Neural cell (in vitro differentiated cells): Measurements from ENCODE around the gene ANXA2. TPM values are rescaled to one million over a fixed set of nuclear protein-coding genes. Genes with fewer than 3 reads are reported as not detected.

ENCODE experiments used
- H2AFZ ChIP-seq: fragments of 200-600, 300-800 bp; sonication (generic), shearing (Covaris generic); 2 replicates; pipeline ENCODE4 v1.6.0; 2014; ENCODE audit warnings: low read depth, mild to moderate bottlenecking, antibody characterized with exemption, low read length, moderate library complexity
- H3F3A ChIP-seq: fragments of 200-600 bp; shearing (Covaris generic); 2 replicates; pipeline ENCODE4 v1.6.1; 2016; ENCODE audit warnings: mild to moderate bottlenecking, moderate library complexity, mixed read lengths, antibody characterized with exemption, low read length; ENCODE audit not compliant: insufficient read depth, poor library complexity, severe bottlenecking
- H3K27ac ChIP-seq: fragments of 200-600, 300-800 bp; sonication (generic), shearing (Covaris generic); 2 replicates; pipeline ENCODE4 v1.5.1; 2014; ENCODE audit warnings: mild to moderate bottlenecking, low read length, moderate library complexity
- H3K27me3 ChIP-seq: fragments of 300-800, 200-600 bp; sonication (generic), shearing (Covaris generic); 2 replicates; pipeline ENCODE4 v1.6.0; 2014; ENCODE audit warnings: mild to moderate bottlenecking, low read depth, low read length, moderate library complexity; ENCODE audit not compliant: insufficient read depth
- H3K36me3 ChIP-seq: fragments of 300-800, 200-600 bp; sonication (generic), shearing (Covaris generic); 2 replicates; pipeline ENCODE4 v1.5.1; 2014; ENCODE audit warnings: mild to moderate bottlenecking, antibody characterized with exemption, low read length, moderate library complexity; ENCODE audit not compliant: insufficient read depth
- H3K4me2 ChIP-seq: fragments of 300-800, 200-600 bp; sonication (generic), shearing (Covaris generic); 2 replicates; pipeline ENCODE4 v1.6.0; 2014; ENCODE audit warnings: mild to moderate bottlenecking, low read length
- H3K4me3 ChIP-seq: fragments of 300-800, 200-600 bp; sonication (generic), shearing (Covaris generic); 2 replicates; pipeline ENCODE4 v1.5.1; 2014; ENCODE audit warnings: mild to moderate bottlenecking, low read length, moderate library complexity
- H3K79me2 ChIP-seq: fragments of 200-600 bp; shearing (Covaris generic); replicated peaks from 2 replicates; pipeline ENCODE4 v1.6.0; 2014; ENCODE audit warnings: mild to moderate bottlenecking, low read length, moderate library complexity; ENCODE audit not compliant: insufficient read depth
- H3K9ac ChIP-seq: fragments of 300-800, 200-600 bp; sonication (generic), shearing (Covaris generic); 2 replicates; pipeline ENCODE4 v1.6.1; 2016; ENCODE audit warnings: mild to moderate bottlenecking, low read length, mixed read lengths
- H3K9me2 ChIP-seq: fragments of 200-600 bp; shearing (Covaris generic); 2 replicates; pipeline ENCODE4 v1.6.1; 2016; ENCODE audit warnings: mild to moderate bottlenecking, low read length, mixed read lengths; ENCODE audit not compliant: insufficient read depth
- H3K9me3 ChIP-seq: fragments of 200-600, 300-800 bp; sonication (generic), shearing (Covaris generic); 2 replicates; pipeline ENCODE4 v1.6.1; 2016; ENCODE audit warnings: mild to moderate bottlenecking, mixed run types, low read length, moderate library complexity, mixed read lengths
- H4K20me1 ChIP-seq: fragments of 200-600 bp; shearing (Covaris generic); 2 replicates; pipeline ENCODE4 v1.6.1; 2016; ENCODE audit warnings: mild to moderate bottlenecking, mixed run types; ENCODE audit not compliant: insufficient read depth
- EP300 ChIP-seq: fragments of 450-650 bp; conservative IDR thresholded peaks from 2 replicates; pipeline ENCODE4 v1.6.1; 2014; ENCODE audit warnings: antibody characterized with exemption, mild to moderate bottlenecking, moderate library complexity; ENCODE audit not compliant: poor library complexity, severe bottlenecking
- EZH2 ChIP-seq: fragments of 200-600, 300-800 bp; shearing (Covaris generic), sonication (generic); IDR thresholded peaks from 2 replicates; pipeline ENCODE4 v1.6.1; 2014; ENCODE audit warnings: antibody characterized with exemption, low read length, borderline replicate concordance, mild to moderate bottlenecking; ENCODE audit not compliant: insufficient read depth, poor library complexity, severe bottlenecking
- MXI1 ChIP-seq: fragments of 450-650 bp; conservative IDR thresholded peaks from 2 replicates; pipeline ENCODE4 v1.6.1; 2014; ENCODE audit warnings: antibody characterized with exemption, mild to moderate bottlenecking; ENCODE audit not compliant: poor library complexity, severe bottlenecking
- POLR2AphosphoS5 ChIP-seq: IDR thresholded peaks from 2 replicates; pipeline ENCODE4 v1.6.1; 2012
- RAD21 ChIP-seq: fragments of 450-650 bp; conservative IDR thresholded peaks from 2 replicates; pipeline ENCODE4 v1.6.1; 2014; ENCODE audit warnings: antibody characterized with exemption, mild to moderate bottlenecking, moderate library complexity
- REST ChIP-seq: IDR thresholded peaks from 2 replicates; pipeline ENCODE4 v1.6.1; 2012; ENCODE audit warnings: borderline replicate concordance
- SMC3 ChIP-seq: fragments of 450-650 bp; conservative IDR thresholded peaks from 2 replicates; pipeline ENCODE4 v1.6.1; 2014; ENCODE audit warnings: antibody characterized with exemption, mild to moderate bottlenecking, moderate library complexity; ENCODE audit not compliant: poor library complexity
- TAF1 ChIP-seq: IDR thresholded peaks from 2 replicates; pipeline ENCODE4 v1.6.1; 2012; ENCODE audit warnings: low read depth
- polyA plus RNA-seq: library from polyadenylated mRNA; depleted of rRNA; stranded (reverse); fragments of >200 nt; gene quantifications from 2 replicates; pipeline ENCODE4 v1.2.3, GENCODE V29; 2014
- TF ChIP-seq, protein P1 (sequence below): fragments of 450-650 bp; IDR thresholded peaks from 2 replicates; pipeline ENCODE4 v1.5.1; 2014; ENCODE audit warnings: antibody characterized with exemption, mild to moderate bottlenecking, moderate library complexity; ENCODE audit not compliant: poor library complexity, severe bottlenecking

Gene ANXA2
- polyA plus RNA-seq, 1 donor from 2014 or later = 6.2 TPM

DNA sequence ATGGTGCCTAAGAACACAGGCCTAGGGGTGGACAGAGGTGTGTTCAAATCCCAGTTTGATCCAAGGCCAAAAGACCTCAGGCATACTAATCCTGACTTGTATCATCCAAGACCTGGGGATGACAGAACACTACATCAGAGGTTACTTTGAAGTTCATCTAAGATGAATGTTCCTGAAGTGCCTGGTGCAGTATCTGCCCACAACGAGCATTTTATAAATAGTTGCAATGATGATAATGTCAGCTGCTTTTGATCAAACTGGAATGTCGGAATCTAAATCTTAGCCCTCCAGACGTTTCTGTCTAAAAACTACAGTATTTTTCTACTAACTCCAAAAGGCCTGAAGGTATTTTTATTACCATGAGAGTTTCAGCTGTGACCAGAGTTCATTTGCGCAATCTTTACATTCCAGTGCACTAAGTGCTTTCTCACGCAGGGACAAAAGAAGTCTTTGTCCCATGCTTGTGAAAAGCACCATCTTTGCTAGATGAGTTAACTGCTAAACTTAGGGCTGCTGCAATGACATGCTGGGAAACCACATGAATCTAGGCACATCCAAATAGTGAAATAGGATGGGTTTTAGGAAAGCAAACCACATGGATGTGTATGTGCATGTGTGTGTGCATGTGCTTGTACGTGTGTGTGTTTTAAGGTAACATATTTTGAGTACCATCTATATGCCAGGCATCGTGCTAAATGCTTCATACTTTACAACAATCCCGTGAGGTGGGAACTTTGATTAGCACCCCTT lies 18.1 kb downstream of the ANXA2 start:
- Histone ChIP-seq H3K27me3 (no peaks in the 10 kb centered on the region), H3F3A (no peaks in the 10 kb centered on the region), H3K4me2 (no peak overlapping the region), H3K4me3 (no peak overlapping the region), H4K20me1 (no peaks in the 10 kb centered on the region), H3K36me3 (no peaks in the 10 kb centered on the region), H3K79me2 (no peaks in the 10 kb centered on the region), H3K9me2 (no peaks in the 10 kb centered on the region), H3K27ac (no peak overlapping the region), H3K9ac (no peak overlapping the region), H3K9me3 (no peaks in the 10 kb centered on the region), H2AFZ (no peak overlapping the region)
- TF ChIP-seq, protein P1, sequence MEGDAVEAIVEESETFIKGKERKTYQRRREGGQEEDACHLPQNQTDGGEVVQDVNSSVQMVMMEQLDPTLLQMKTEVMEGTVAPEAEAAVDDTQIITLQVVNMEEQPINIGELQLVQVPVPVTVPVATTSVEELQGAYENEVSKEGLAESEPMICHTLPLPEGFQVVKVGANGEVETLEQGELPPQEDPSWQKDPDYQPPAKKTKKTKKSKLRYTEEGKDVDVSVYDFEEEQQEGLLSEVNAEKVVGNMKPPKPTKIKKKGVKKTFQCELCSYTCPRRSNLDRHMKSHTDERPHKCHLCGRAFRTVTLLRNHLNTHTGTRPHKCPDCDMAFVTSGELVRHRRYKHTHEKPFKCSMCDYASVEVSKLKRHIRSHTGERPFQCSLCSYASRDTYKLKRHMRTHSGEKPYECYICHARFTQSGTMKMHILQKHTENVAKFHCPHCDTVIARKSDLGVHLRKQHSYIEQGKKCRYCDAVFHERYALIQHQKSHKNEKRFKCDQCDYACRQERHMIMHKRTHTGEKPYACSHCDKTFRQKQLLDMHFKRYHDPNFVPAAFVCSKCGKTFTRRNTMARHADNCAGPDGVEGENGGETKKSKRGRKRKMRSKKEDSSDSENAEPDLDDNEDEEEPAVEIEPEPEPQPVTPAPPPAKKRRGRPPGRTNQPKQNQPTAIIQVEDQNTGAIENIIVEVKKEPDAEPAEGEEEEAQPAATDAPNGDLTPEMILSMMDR = no peak
- TF ChIP-seq MXI1 (no peak), REST (no peak), EP300 (no peak), EZH2 (no peak), POLR2AphosphoS5 (no peak), RAD21 (no peak), SMC3 (no peak), TAF1 (no peak)

DNA sequence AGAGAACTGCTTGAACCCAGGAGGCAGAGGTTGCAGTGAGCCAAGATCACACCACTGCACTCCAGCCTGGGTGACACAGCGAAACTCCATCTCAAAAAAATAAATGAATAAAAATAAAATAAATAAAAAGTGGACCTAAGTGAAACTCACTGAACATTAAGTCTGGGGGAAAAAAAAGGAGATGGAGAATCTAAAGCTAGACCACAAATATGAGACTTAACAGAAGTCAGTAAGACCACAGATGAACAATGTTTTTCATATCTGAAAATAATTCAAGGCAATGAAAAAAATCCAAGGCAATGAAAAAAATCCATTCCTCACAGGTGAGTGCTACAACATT lies 18.6 kb downstream of the ANXA2 start:
- no peak overlapping the region for H3K27ac ChIP-seq
- H3K9me2 ChIP-seq = no peaks in the 10 kb centered on the region
- no peaks in the 10 kb centered on the region for H4K20me1 ChIP-seq
- no peaks in the 10 kb centered on the region for H3F3A ChIP-seq
- H3K9me3 ChIP-seq = no peaks in the 10 kb centered on the region
- no peak overlapping the region for H3K9ac ChIP-seq
- no peaks in the 10 kb centered on the region for H3K36me3 ChIP-seq
- no peak overlapping the region for H2AFZ ChIP-seq
- no peaks in the 10 kb centered on the region for H3K79me2 ChIP-seq
- no peaks in the 10 kb centered on the region for H3K27me3 ChIP-seq
- no peak overlapping the region for H3K4me3 ChIP-seq
- no peak overlapping the region for H3K4me2 ChIP-seq
- no peak for TF ChIP-seq SMC3
- TF ChIP-seq POLR2AphosphoS5 = no peak
- TF ChIP-seq, protein P1 = no peak
- TF ChIP-seq EZH2 = no peak
- no peak for TF ChIP-seq REST
- TF ChIP-seq MXI1 = no peak
- TF ChIP-seq RAD21 = no peak
- TF ChIP-seq EP300 = no peak
- TF ChIP-seq TAF1 = no peak
